Measurements from ENCODE around the gene PRDX4.

- TF ChIP-seq CTCF (IDR thresholded peaks at IDR 0.05; ENCODE audit: borderline replicate concordance, extremely low read depth, low read length, poor library complexity, severe bottlenecking) (no peak), EZH2 (IDR thresholded peaks at IDR 0.05; ENCODE audit: borderline replicate concordance, low read depth, low read length, severe bottlenecking) (no peak)
Measured at GRCh38 chrX:23661671-23662070, 5.6 kb upstream of the PRDX4 start.
